ENCODE data around the gene OTOF.
"Not testable (repeated sequence)": the region's sequence is repeated elsewhere in the genome, so short reads cannot be mapped to it uniquely, and the experiment has no call there.

The OTOF gene

GRCh38 chr2:26479131-26479788 is 1.3 kb upstream of the OTOF start:
- DNase-seq, result no peak

GRCh38 chr2:26478366-26478765 is 442 bp upstream of the OTOF start:
- no peak for DNase-seq

GRCh38 chr2:26477126-26477910 is 606 bp downstream of the OTOF start:
- DNase-seq, result no peak

- DNase-seq, result no peak
These were observed 2.0 kb downstream of the OTOF start for GRCh38 chr2:26475832-26476501.

GRCh38 chr2:26475037-26475436 is 2.9 kb downstream of the OTOF start:
- DNase-seq, result no peak

- no peak for DNase-seq
These were observed 3.6 kb downstream of the OTOF start for GRCh38 chr2:26474261-26474785.

- no peak for DNase-seq
These were observed 4.1 kb downstream of the OTOF start for GRCh38 chr2:26473796-26474195.

GRCh38 chr2:26472821-26473655 is 4.9 kb downstream of the OTOF start:
- no peak for DNase-seq

- DNase-seq, result no peak
These were observed 5.9 kb downstream of the OTOF start for GRCh38 chr2:26471766-26472706.

GRCh38 chr2:26471289-26471688 is 6.6 kb downstream of the OTOF start:
- DNase-seq, result no peak

GRCh38 chr2:26470601-26471260 is 7.2 kb downstream of the OTOF start:
- DNase-seq, result no peak

- DNase-seq, result no peak
These were observed 8.0 kb downstream of the OTOF start for GRCh38 chr2:26469955-26470354.

- DNase-seq, result no peak
These were observed 8.7 kb downstream of the OTOF start for GRCh38 chr2:26469092-26469710.

GRCh38 chr2:26468544-26468943 is 9.4 kb downstream of the OTOF start:
- DNase-seq, result not testable (repeated sequence)

- no peak for DNase-seq
These were observed 11.1 kb downstream of the OTOF start for GRCh38 chr2:26466662-26467310.

GRCh38 chr2:26465981-26466471 is 11.9 kb downstream of the OTOF start:
- no peak for DNase-seq

- DNase-seq, result no peak
These were observed 12.5 kb downstream of the OTOF start for GRCh38 chr2:26465266-26465925.

- no peak for DNase-seq
These were observed 13.3 kb downstream of the OTOF start for GRCh38 chr2:26464390-26465265.
